ENCODE results near the gene MINDY1.

The MINDY1 gene

GRCh38 chr1:150981805-150982712 lies 24.6 kb downstream of the MINDY1 start, which contains the start of gene ANXA9:
ANXA9 (plus strand) TSS chr1:150982292; CDS start chr1:150983106, 814 bp downstream.
- DNase-seq, result no peak

DNA sequence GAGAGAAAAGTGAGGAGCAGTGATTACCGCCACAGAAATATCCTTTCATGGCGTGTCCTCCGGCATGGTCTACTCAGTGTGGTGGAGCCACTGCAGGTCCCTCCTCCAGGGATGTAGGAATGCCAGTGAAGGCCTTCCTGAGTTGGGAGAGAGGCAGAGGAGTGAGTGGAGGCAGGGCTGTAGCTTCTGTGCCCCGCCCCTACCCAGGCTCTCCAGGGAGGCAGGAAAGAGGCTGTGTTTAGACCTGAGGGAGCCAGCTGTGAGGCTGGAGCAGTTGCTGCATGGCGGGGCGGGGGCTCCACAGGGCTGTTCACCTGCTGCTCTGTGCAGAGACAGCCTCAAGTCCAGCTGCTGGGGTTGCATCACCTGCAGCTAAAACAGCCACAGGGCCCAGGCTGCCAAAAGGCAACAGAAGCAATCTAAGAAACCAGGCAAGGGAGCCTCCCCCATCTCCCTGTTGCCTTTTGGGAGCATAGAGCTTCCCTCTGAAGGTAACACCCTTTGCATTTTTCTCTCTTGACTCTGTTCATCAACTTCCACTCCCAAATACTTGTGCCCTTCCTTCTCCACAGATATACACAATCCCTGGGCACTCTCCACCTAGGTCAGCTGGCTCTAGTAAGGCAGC lies 25.4 kb downstream of the MINDY1 start:
- DNase-seq, result no peak

GRCh38 chr1:150979092-150980056 lies 27.3 kb downstream of the MINDY1 start:
- DNase-seq, result no peak

GRCh38 chr1:150976879-150977694 lies 29.6 kb downstream of the MINDY1 start:
- DNase-seq, result no peak

DNA sequence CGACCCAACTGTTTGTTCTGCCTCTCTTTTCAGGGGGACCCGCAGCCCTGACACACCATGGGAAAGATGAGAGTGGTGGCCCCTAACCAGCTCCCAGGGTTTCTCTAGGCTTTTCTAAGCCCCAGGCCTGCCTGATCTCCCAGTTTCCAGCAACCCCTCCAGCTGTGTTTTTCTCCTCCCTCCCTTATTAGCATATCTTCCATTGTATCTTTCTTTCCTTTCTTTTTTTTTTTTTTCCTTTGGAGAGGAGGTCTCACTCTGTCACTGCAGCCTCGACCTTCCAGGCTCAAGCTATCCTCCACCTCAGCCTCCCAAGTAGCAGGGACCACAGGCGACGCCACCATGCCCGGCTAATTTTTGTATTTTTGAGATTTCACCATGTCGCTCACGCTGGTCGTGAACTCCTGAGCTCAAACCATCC lies 30.3 kb downstream of the MINDY1 start:
- no peak for DNase-seq

DNA sequence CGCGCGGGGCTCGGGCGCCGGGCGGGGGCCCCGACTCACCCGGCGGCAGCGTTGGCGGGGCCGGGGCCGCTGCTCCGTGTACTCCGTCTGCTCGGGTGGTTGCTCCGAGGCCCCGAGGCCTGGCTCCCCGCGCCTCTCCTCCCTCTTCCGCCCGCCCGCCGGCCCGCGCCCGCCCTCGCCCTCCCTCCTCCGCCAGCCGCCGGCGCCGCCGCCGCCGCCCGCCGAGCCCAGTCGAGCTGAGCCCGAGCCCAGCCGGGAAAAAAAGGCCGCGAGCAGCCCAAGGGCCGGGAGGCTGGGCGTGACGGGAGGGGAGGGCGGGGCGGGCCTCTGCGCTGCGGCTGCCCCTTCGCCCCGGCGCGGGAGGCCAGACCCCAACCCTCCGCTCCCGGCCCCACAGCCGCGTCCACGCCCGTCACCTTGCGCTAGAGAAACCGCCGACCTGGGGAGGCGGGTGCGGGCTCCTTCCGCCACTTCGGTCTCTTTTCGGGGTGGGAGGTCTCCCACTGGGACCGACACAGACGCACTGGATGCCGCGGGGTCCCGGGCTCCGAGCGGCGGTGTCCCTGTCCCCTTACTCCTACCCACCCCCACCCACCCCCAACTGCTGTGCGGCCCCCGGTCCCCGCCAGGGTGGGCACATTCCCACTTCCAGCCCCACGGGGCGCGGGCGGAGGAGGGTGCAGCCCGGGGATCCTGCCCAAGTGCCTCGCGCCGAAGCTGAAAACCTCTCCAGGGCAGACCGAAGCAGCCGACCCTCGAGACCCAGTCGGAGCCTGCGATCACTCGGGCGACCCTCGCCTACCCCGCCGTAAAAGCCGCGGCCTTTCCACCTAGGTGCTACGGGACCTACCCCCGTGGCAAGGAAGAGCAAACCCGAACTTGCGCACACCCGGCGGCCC lies 31.9 kb downstream of the MINDY1 start, which contains the start of gene CERS2:
TSS of gene CERS2 (minus strand) at position 256 of the 899 bp plus-strand sequence. CDS start 5,745 bp downstream, outside the sequence.
- no peak for DNase-seq

- DNase-seq, result no peak
Measured at GRCh38 chr1:150973836-150974579, 32.7 kb downstream of the MINDY1 start.

DNA sequence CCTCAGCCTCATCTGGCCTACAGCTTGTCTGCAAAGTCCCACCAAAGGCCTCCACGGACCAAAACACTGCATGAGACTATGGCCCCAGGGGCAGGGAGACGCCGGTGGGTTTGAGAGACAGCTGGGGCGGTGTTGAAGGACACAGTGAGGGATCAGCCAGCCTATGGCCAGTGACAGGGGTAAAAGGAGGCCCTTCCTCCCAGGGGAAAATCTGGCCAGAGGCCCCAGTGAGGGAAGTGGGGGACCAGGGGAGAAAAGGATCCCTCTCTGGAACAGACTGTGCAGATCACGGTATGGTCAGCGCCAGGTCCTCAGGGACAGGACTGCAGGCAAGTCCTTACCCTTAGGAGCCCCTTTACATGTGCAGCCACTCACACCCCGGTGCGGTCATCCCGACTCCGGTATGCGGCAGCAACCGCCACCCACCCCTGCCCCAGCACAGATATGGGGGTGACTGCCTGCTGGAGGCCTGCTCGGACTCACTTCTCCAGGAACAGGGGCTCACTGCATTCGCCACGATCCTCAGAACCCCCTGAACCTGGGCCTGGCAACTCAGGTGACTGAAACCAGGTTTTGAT lies 33.4 kb downstream of the MINDY1 start:
- DNase-seq, result no peak

DNA sequence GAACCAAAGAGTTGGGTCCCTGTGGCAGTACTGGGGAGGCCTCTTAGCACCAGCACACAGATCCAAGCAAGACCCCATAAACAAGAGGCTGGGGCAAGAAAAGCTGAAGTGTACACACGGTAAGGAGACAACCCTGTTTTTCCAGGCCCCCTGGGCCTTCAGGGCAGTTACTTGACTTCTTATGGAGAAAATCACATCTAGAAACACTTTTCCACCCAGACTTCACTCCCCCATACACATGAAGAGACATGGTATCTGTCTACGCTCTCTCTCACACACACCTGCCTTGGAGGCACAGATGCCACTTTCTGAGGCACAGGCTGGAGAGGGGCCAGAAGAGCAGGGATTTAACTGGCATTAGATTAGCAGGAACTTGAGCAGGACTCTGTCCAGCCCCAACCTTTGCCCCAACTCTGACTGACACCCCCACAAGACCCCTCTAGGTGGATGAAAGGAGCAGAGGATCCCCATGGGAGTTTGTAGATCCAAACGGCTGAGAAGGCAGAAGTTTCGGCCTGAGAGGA lies 34.2 kb downstream of the MINDY1 start:
- no peak for DNase-seq

DNA sequence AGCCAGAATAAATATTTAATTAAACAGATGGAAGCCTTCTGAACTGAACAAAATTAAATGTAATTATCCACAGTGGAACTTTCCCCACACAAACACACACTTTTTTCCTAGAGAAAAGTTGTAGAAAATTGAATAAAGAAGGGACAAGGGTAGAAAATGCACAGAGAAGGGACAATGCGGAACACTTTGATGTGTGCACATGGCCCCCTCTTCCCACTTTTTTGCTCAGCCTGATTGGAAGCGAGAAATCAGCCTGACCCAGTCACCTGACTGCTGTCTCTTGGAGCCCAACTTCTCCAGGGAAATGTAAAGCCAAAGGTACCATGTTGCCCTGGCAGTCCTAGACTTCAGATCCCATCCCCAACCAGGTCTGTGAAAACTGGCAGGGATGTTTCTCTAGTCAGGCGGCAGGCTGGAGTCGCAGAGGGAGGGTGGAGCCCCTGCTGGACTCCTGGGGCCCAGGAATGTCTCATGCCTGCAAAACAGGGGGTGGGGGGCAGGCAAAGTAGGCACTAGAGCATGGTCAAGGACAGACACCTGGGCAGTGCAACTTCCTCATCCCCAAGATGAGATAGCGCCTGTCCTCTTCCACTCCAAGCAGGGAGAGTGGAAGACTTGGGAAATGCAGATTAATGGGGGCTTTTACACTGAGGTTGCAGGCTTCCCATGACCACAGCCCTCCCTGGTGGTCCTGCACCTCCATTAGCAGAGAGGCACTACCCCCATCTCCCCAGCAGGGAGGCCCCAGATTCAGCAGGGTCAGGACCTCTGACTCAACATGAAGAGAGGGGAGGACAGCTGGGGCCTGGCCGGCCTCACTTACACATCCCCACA lies 34.9 kb downstream of the MINDY1 start:
- DNase-seq, result no peak

- DNase-seq, result no peak
Measured at GRCh38 chr1:150970808-150971582, 35.7 kb downstream of the MINDY1 start.

DNA sequence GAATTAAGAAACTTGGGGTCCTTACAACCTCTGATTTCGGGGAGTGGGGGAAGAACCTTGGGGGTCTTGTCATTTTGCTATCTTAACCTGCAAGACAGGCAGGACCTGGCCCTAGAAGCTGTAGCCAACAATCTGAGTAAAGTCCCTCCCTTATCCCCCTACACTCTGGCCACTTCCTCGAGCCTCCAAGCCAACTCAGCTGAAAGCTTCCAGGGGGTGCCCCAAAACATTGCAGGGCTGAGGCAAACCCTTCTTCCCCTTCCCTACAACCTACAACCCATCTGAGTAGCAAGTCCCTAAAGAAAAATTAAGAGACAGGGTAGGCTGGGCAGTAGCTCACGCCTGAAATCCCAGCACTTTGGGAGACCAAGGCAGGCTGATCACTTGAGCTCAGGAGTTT lies 37.1 kb downstream of the MINDY1 start:
- no peak for DNase-seq

GRCh38 chr1:150968491-150968890 lies 38.2 kb downstream of the MINDY1 start:
- no peak for DNase-seq

DNA sequence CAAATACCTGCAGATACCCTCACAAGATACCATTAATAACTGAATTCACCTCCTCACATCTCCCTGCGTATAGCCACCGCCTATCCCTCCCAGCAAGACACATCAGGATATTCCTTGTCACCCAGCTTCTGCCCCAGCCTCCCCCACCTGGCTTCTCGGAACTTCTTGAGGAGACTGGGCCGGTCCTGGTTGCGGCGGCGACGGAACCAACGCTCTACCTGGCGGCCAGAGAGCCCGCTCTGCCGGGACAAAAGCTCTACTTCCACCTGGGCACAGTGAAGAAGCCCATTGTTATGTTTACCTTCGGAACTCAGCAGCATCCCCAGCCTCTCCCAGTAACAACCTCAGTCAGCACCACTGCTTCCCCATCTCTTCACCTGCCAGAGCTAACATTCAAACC lies 38.8 kb downstream of the MINDY1 start:
- no peak for DNase-seq

GRCh38 chr1:150966011-150966410 lies 40.7 kb downstream of the MINDY1 start:
- DNase-seq, result no peak

- no peak for DNase-seq
Measured at GRCh38 chr1:150965605-150966004, 41.1 kb downstream of the MINDY1 start.

GRCh38 chr1:150964164-150964489 lies 42.6 kb downstream of the MINDY1 start:
- no peak for DNase-seq
